OCI-LY7 (cell line): ENCODE data around the gene GATA3. TPM values are rescaled to one million over a fixed set of nuclear protein-coding genes. Genes with fewer than 3 reads are reported as not detected.

Source experiments
- BruUV-seq: library from RNA; stranded (reverse); fragments of 400-500 nt; replicated peaks from 2 replicates; lab custom pipeline; 2021; lab: Mats Ljungman, UMichigan
- CTCF ChIA-PET: fragments of 300-600 bp; sonication (Branson Sonifier 250); formaldehyde crosslinking; loops from one replicate; lab custom pipeline; 2022; ENCODE audit warnings: antibody characterized with exemption; ENCODE audit not compliant: unreplicated experiment; lab: Charles Lee
- POLR2A ChIA-PET: fragments of 300-600 bp; sonication (Branson Sonifier 250); formaldehyde crosslinking; loops from one replicate; lab custom pipeline; 2022; ENCODE audit warnings: antibody characterized with exemption; lab: Charles Lee
- DNase-seq: peaks from one replicate; pipeline ENCODE4 v3.0.0-alpha.2; 2015; ENCODE audit warnings: low spot score
- H2AFZ ChIP-seq: fragments of 200-600 bp; sonication (generic), shearing (Covaris generic); 2 replicates; pipeline ENCODE4 v1.6.1; 2014; ENCODE audit warnings: mild to moderate bottlenecking, antibody characterized with exemption, low read length, moderate library complexity
- H3K27ac ChIP-seq: fragments of 200-600 bp; sonication (generic); 2 replicates; pipeline ENCODE4 v1.5.1; 2014; ENCODE audit warnings: mixed run types, low read depth, mild to moderate bottlenecking, moderate library complexity, low read length, inconsistent platforms; ENCODE audit not compliant: poor library complexity, severe bottlenecking
- H3K36me3 ChIP-seq: fragments of 200-600 bp; sonication (generic); 2 replicates; pipeline ENCODE4 v1.6.1; 2014; ENCODE audit warnings: mild to moderate bottlenecking, antibody characterized with exemption, low read length, moderate library complexity, mixed read lengths; ENCODE audit not compliant: insufficient read depth
- H3K4me1 ChIP-seq: fragments of 200-600 bp; sonication (generic); 2 replicates; pipeline ENCODE4 v1.5.1; 2014; ENCODE audit warnings: mild to moderate bottlenecking, low read length; ENCODE audit not compliant: insufficient read depth, poor library complexity, severe bottlenecking
- H3K4me2 ChIP-seq: fragments of 200-600 bp; sonication (generic); 2 replicates; pipeline ENCODE4 v1.6.1; 2014; ENCODE audit warnings: mild to moderate bottlenecking, low read length
- H3K4me3 ChIP-seq: fragments of 200-600 bp; sonication (generic); 2 replicates; pipeline ENCODE4 v1.5.1; 2014; ENCODE audit warnings: mild to moderate bottlenecking, low read depth, low read length; ENCODE audit not compliant: poor library complexity, severe bottlenecking
- H3K79me2 ChIP-seq: fragments of 200-600 bp; sonication (generic); 2 replicates; pipeline ENCODE4 v1.6.1; 2016; ENCODE audit warnings: low read depth, mild to moderate bottlenecking, low read length, moderate library complexity, mixed read lengths; ENCODE audit not compliant: insufficient read depth
- H3K9me2 ChIP-seq: fragments of 200-600 bp; sonication (generic); 2 replicates; pipeline ENCODE4 v1.6.1; 2016; ENCODE audit warnings: mild to moderate bottlenecking, low read length, mixed read lengths; ENCODE audit not compliant: insufficient read depth
- H3K9me3 ChIP-seq: fragments of 200-600 bp; sonication (generic); 2 replicates; pipeline ENCODE4 v1.6.1; 2014; ENCODE audit warnings: mild to moderate bottlenecking, mixed run types, low read length, mixed read lengths
- H4K20me1 ChIP-seq: fragments of 200-600 bp; sonication (generic); 2 replicates; pipeline ENCODE4 v1.6.1; 2014; ENCODE audit warnings: mild to moderate bottlenecking, antibody characterized with exemption, low read length, moderate library complexity, mixed read lengths; ENCODE audit not compliant: insufficient read depth
- CTCF ChIP-seq: fragments of 200-600 bp; sonication (generic); conservative IDR thresholded peaks from 2 replicates; pipeline ENCODE4 v1.5.1; 2014; ENCODE audit warnings: mild to moderate bottlenecking, antibody characterized with exemption, low read length, moderate library complexity, mixed read lengths
- EZH2phosphoT487 ChIP-seq: fragments of 200-600 bp; sonication (generic); IDR thresholded peaks from 2 replicates; pipeline ENCODE4 v1.6.1; 2018; ENCODE audit warnings: low read depth, borderline replicate concordance, mild to moderate bottlenecking, mixed run types, antibody characterized with exemption, low read length, moderate library complexity, mixed read lengths
- intact Hi-C: fragments of 100-400 bp; cut with micrococcal nuclease; formaldehyde crosslinking; loops from one replicate; pipeline ENCODE4 v1.10.0; 2022; ENCODE audit not compliant: unreplicated experiment
- total RNA-seq, 2 experiments: library from RNA; depleted of rRNA in 1 of 2; stranded (reverse); fragments of >200 nt in 1 of 2; shearing (Covaris generic) in 1 of 2; gene quantifications; 2 replicates each; pipeline ENCODE4 v1.2.3, GENCODE V29; 2014 to 2022

GATA3 gene
- total RNA-seq, 2 experiments from 2014 or later, result not detected

- Histone ChIP-seq H3K9me3 (no peaks in the 10 kb centered on the region), H3K79me2 (no peaks in the 10 kb centered on the region), H4K20me1 (no peaks in the 10 kb centered on the region), H3K4me3 (no peak overlapping the region), H3K4me2 (no peak overlapping the region), H3K9me2 (no peaks in the 10 kb centered on the region), H3K27ac (no peak overlapping the region), H2AFZ (no peak overlapping the region), H3K36me3 (no peaks in the 10 kb centered on the region), H3K4me1 (no peaks in the 10 kb centered on the region)
- TF ChIP-seq EZH2phosphoT487 (no peak), CTCF (no peak)
- ChIA-PET POLR2A (no interaction called here), CTCF (no interaction called here)
- DNase-seq, result no peak
- intact Hi-C loops, result no loop called here
- BruUV-seq, result no TSS peak
These were observed 21.9 kb upstream of the GATA3 start for GRCh38 chr10:8032558-8032957.

GRCh38 chr10:8033812-8034465 is 20.5 kb upstream of the GATA3 start:
- H4K20me1 ChIP-seq, result no peaks in the 10 kb centered on the region
- no peaks in the 10 kb centered on the region for H3K9me2 ChIP-seq
- no peak overlapping the region for H3K4me2 ChIP-seq
- H3K4me1 ChIP-seq, result no peaks in the 10 kb centered on the region
- no peak overlapping the region for H3K4me3 ChIP-seq
- POLR2A ChIA-PET, result interaction anchor here (0.6 kb wide), 1 partner anchor 1334 kb away, joined by 4 read pairs; no protein-coding TSS in a partner anchor
- CTCF ChIA-PET, result no interaction called here
- no peak overlapping the region for H3K27ac ChIP-seq
- no peak overlapping the region for H2AFZ ChIP-seq
- BruUV-seq, result no TSS peak
- no peaks in the 10 kb centered on the region for H3K9me3 ChIP-seq
- TF ChIP-seq EZH2phosphoT487, result no peak
- no peak for TF ChIP-seq CTCF
- H3K79me2 ChIP-seq, result no peaks in the 10 kb centered on the region
- intact Hi-C loops, result no loop called here
- H3K36me3 ChIP-seq, result no peaks in the 10 kb centered on the region
- no peak for DNase-seq

- BruUV-seq, result no TSS peak
- Histone ChIP-seq H4K20me1 (no peaks in the 10 kb centered on the region), H3K9me2 (no peaks in the 10 kb centered on the region), H3K27ac (no peak overlapping the region), H3K79me2 (no peaks in the 10 kb centered on the region), H3K36me3 (no peaks in the 10 kb centered on the region), H3K4me3 (no peak overlapping the region), H3K9me3 (no peaks in the 10 kb centered on the region), H2AFZ (no peak overlapping the region), H3K4me1 (no peaks in the 10 kb centered on the region), H3K4me2 (no peak overlapping the region)
- intact Hi-C loops, result no loop called here
- ChIA-PET POLR2A (no interaction called here), CTCF (no interaction called here)
- DNase-seq, result no peak
- no peak for TF ChIP-seq CTCF
- TF ChIP-seq EZH2phosphoT487, result no peak
These were observed 20.0 kb upstream of the GATA3 start for GRCh38 chr10:8034466-8035005.
